HG02642 (cell line): ENCODE results near the gene GSK3B.
"Not testable (repeated sequence)": the region's sequence is repeated elsewhere in the genome, so short reads cannot be mapped to it uniquely, and the experiment has no call there.

ENCODE experiments used
- ATAC-seq: cut with Tn5 transposase; IDR thresholded peaks from one replicate; pipeline ENCODE4 v1.9.1; 2021; ENCODE audit warnings: mild to moderate bottlenecking; ENCODE audit not compliant: unreplicated experiment, poor library complexity

GSK3B gene

GRCh38 chr3:120059081-120059864 lies 35.0 kb downstream of the GSK3B start:
- ATAC-seq = no peak

GRCh38 chr3:120057626-120058025 lies 36.6 kb downstream of the GSK3B start:
- no peak for ATAC-seq

- no peak for ATAC-seq
Measured at GRCh38 chr3:120057029-120057428, 37.2 kb downstream of the GSK3B start.

- ATAC-seq = not testable (repeated sequence)
Measured at GRCh38 chr3:120053647-120054046, 40.6 kb downstream of the GSK3B start.

GRCh38 chr3:120052677-120053076 lies 41.6 kb downstream of the GSK3B start:
- ATAC-seq = peak; percentile 24

GRCh38 chr3:120052225-120052624 lies 42.0 kb downstream of the GSK3B start:
- peak; percentile 72 for ATAC-seq

- ATAC-seq = not testable (repeated sequence)
Measured at GRCh38 chr3:120051570-120051969, 42.7 kb downstream of the GSK3B start.

- ATAC-seq = no peak
Measured at GRCh38 chr3:120049881-120050539, 44.2 kb downstream of the GSK3B start.

- ATAC-seq = no peak
Measured at GRCh38 chr3:120049072-120049471, 45.2 kb downstream of the GSK3B start.

GRCh38 chr3:120048355-120049041 lies 45.7 kb downstream of the GSK3B start:
- no peak for ATAC-seq

GRCh38 chr3:120047686-120048085 lies 46.6 kb downstream of the GSK3B start:
- no peak for ATAC-seq

GRCh38 chr3:120040813-120041377 lies 53.4 kb downstream of the GSK3B start:
- ATAC-seq = no peak

GRCh38 chr3:120039642-120040610 lies 54.3 kb downstream of the GSK3B start:
- no peak for ATAC-seq

GRCh38 chr3:120033596-120033995 lies 60.7 kb downstream of the GSK3B start:
- no peak for ATAC-seq

GRCh38 chr3:120031561-120031960 lies 62.7 kb downstream of the GSK3B start:
- ATAC-seq = no peak

GRCh38 chr3:120029749-120030148 lies 64.5 kb downstream of the GSK3B start:
- ATAC-seq = no peak

- no peak for ATAC-seq
Measured at GRCh38 chr3:120028271-120029047, 65.8 kb downstream of the GSK3B start.

- ATAC-seq = no peak
Measured at GRCh38 chr3:120027226-120027625, 67.0 kb downstream of the GSK3B start.

- ATAC-seq = no peak
Measured at GRCh38 chr3:120025520-120025919, 68.7 kb downstream of the GSK3B start.
